GM12878 (cell line): ENCODE results near the gene NSD2. TPM values are rescaled to one million over a fixed set of nuclear protein-coding genes. Genes with fewer than 3 reads are reported as not detected.

ENCODE experiments used
- ATAC-seq: fragments of 200-7000 bp; cut with Tn5 transposase; 3 replicates; pipeline ENCODE4 v1.9.1; 2020; ENCODE audit warnings: mild to moderate bottlenecking, moderate library complexity
- BruUV-seq: library from RNA; stranded (reverse); fragments of 400-500 nt; replicated peaks from 2 replicates; lab custom pipeline; 2021; lab: Mats Ljungman, UMichigan
- CTCF ChIA-PET: fragments of 300-600 bp; sonication (Branson Sonifier 250); formaldehyde crosslinking; extraction: SDS; loops from one replicate; lab custom pipeline; 2021; ENCODE audit warnings: inconsistent platforms; lab: Yijun Ruan, JAX
- POLR2A ChIA-PET: fragments of 350-600 bp; formaldehyde crosslinking; extraction: SDS; loops from one replicate; lab custom pipeline; 2021; ENCODE audit warnings: inconsistent platforms; lab: Charles Lee
- RAD21 ChIA-PET: fragments of 300-600 bp; sonication (Branson Sonifier 250); formaldehyde crosslinking; loops from one replicate; lab custom pipeline; 2023; ENCODE audit warnings: antibody characterized with exemption; ENCODE audit not compliant: unreplicated experiment; lab: Charles Lee
- SMC1A ChIA-PET: fragments of 300-600 bp; sonication (Branson Sonifier 250); formaldehyde crosslinking; loops from one replicate; lab custom pipeline; 2023; ENCODE audit not compliant: unreplicated experiment, uncharacterized antibody; lab: Charles Lee
- DNase-seq: peaks from one replicate; pipeline ENCODE4 v3.0.0-alpha.2; 2011; ENCODE audit warnings: low read depth, low spot score
- FAIRE-seq: peaks from 3 replicates; lab custom pipeline; 2011; peaks lifted over from hg19 to GRCh38; lab: Jason Lieb, UNC
- H2AFZ ChIP-seq: 2 replicates; pipeline ENCODE4 v1.6.0; 2011; ENCODE audit warnings: low read depth, low read length, control low read depth; ENCODE audit not compliant: control insufficient read depth
- H3K27ac ChIP-seq: 2 replicates; pipeline ENCODE4 v1.5.1; 2011; ENCODE audit warnings: control low read depth; ENCODE audit not compliant: control insufficient read depth, insufficient read depth
- H3K27me3 ChIP-seq, 2 experiments: replicated peaks in 1 of 2; 2 replicates each; pipeline versions ENCODE4 v1.6.0 to v1.6.1; 2011; ENCODE audit warnings: low read length in 1 of 2; ENCODE audit not compliant: control insufficient read depth in 2 of 2, insufficient read depth in 2 of 2
- H3K36me3 ChIP-seq, 2 experiments: 2 replicates each; pipeline ENCODE4 v1.5.1; 2011; ENCODE audit warnings: low read length in 1 of 2; ENCODE audit not compliant: control insufficient read depth in 2 of 2, insufficient read depth in 2 of 2
- H3K4me1 ChIP-seq: 2 replicates; pipeline ENCODE4 v1.6.1; 2011; ENCODE audit warnings: mild to moderate bottlenecking, low read length, moderate library complexity, mixed read lengths; ENCODE audit not compliant: control insufficient read depth, insufficient read depth
- H3K4me2 ChIP-seq: 2 replicates; pipeline ENCODE4 v1.6.0; 2011; ENCODE audit warnings: control low read depth; ENCODE audit not compliant: control insufficient read depth, insufficient read depth
- H3K4me3 ChIP-seq: fragments of 200-600 bp; sonication (generic); 2 replicates; pipeline ENCODE4 v1.5.1; 2016
- H3K79me2 ChIP-seq: 2 replicates; pipeline ENCODE4 v1.6.0; 2011; ENCODE audit warnings: low read length; ENCODE audit not compliant: control insufficient read depth, insufficient read depth
- H3K9ac ChIP-seq: 2 replicates; pipeline ENCODE4 v1.8.0; 2011; ENCODE audit warnings: low read length, control low read depth, mixed read lengths; ENCODE audit not compliant: control insufficient read depth, insufficient read depth
- H3K9me3 ChIP-seq: replicated peaks from 3 replicates; pipeline ENCODE4 v1.5.1; 2011; ENCODE audit warnings: mild to moderate bottlenecking, low read length; ENCODE audit not compliant: control insufficient read depth, insufficient read depth
- H4K20me1 ChIP-seq: 2 replicates; pipeline ENCODE4 v1.6.0; 2011; ENCODE audit not compliant: control insufficient read depth, insufficient read depth
- ASH2L ChIP-seq: fragments of 300-600, 200-600 bp; sonication (generic); IDR thresholded peaks from 2 replicates; pipeline ENCODE4 v1.6.1; 2017; ENCODE audit warnings: low read depth, mild to moderate bottlenecking, borderline replicate concordance
- CHD1 ChIP-seq: IDR thresholded peaks from 2 replicates; pipeline ENCODE4 v1.6.1; 2012; ENCODE audit warnings: low read depth, low read length, improper control_type of control experiment
- ELK1 ChIP-seq: IDR thresholded peaks from 2 replicates; pipeline ENCODE4 v1.6.1; 2012; ENCODE audit warnings: low read depth, low read length, improper control_type of control experiment
- ESRRA ChIP-seq: IDR thresholded peaks from 2 replicates; pipeline ENCODE4 v1.6.1; 2012; ENCODE audit warnings: mild to moderate bottlenecking, low read length, improper control_type of control experiment
- HCFC1 ChIP-seq: fragments of 150-350 bp; IDR thresholded peaks from 2 replicates; pipeline ENCODE4 v1.6.1; 2014; ENCODE audit warnings: low read length
- KDM1A ChIP-seq: fragments of 200-600 bp; sonication (generic); IDR thresholded peaks from 2 replicates; pipeline ENCODE4 v1.6.1; 2016; ENCODE audit warnings: borderline replicate concordance
- NFYB ChIP-seq: IDR thresholded peaks from 2 replicates; pipeline ENCODE4 v1.6.1; 2011; ENCODE audit warnings: low read depth, mild to moderate bottlenecking, low read length, improper control_type of control experiment, moderate library complexity; ENCODE audit not compliant: insufficient read depth
- RELA ChIP-seq: fragments of 450-650 bp; IDR thresholded peaks from 2 replicates; pipeline ENCODE4 v1.8.0; 2014; ENCODE audit warnings: borderline replicate concordance; ENCODE audit not compliant: partially characterized antibody
- RUNX3 ChIP-seq: IDR thresholded peaks from 2 replicates; pipeline ENCODE4 v1.6.1; 2012; ENCODE audit warnings: low read length, inconsistent platforms
- SRF ChIP-seq, 2 experiments: IDR thresholded peaks; 2 replicates each; pipeline ENCODE4 v1.6.1; 2011; ENCODE audit warnings: low read depth in 2 of 2, low read length in 2 of 2, mild to moderate bottlenecking in 1 of 2, moderate library complexity in 1 of 2
- TCF7 ChIP-seq: IDR thresholded peaks from 2 replicates; pipeline ENCODE4 v1.6.1; 2014; ENCODE audit warnings: antibody characterized with exemption, borderline replicate concordance
- ZBTB40 ChIP-seq: fragments of 450-650 bp; IDR thresholded peaks from 2 replicates; pipeline ENCODE4 v1.6.1; 2016; ENCODE audit warnings: mild to moderate bottlenecking, moderate library complexity, borderline replicate concordance
- ZSCAN29 ChIP-seq: fragments of 450-650 bp; IDR thresholded peaks from 2 replicates; pipeline ENCODE4 v1.6.1; 2017; ENCODE audit warnings: mild to moderate bottlenecking, moderate library complexity
- WGBS: methylation state at CpG from one replicate; pipeline ENCODE4 v1.1.6; 2016; ENCODE audit warnings: low lambda C conversion rate; ENCODE audit not compliant: insufficient replicate concordance, insufficient coverage; ENCODE audit errors: missing lambda C conversion rate; 5-methylcytosine and 5-hydroxymethylcytosine counted together
- in situ Hi-C: fragments of 300-500 bp; cut with MboI; formaldehyde crosslinking; loops from 9 replicates; pipeline ENCODE4 v1.14.3; 2018; ENCODE audit warnings: mixed read lengths
- intact Hi-C: fragments of 100-400 bp; cut with micrococcal nuclease; formaldehyde crosslinking; loops from one replicate; pipeline ENCODE4 v1.14.2; 2022; ENCODE audit not compliant: unreplicated experiment
- polyA plus RNA-seq, 11 experiments: library from polyadenylated mRNA; depleted of rRNA in 4 of 11; unstranded in 6 of 11; stranded (reverse) in 5 of 11; fragments of >200 nt; fragmentation: Nextera tagmentation in 4 of 11; fragmentation: Illumina TruSeq in 1 of 11; extraction: Ambion mirVana in 4 of 11; extraction: Trizol in 1 of 11; gene quantifications; 1 replicate in 1 of 11; 2 replicates in 10 of 11; pipeline versions ENCODE4 v1.2.1 to v1.2.3, GENCODE V29; 2011 to 2016; ENCODE audit warnings: inconsistent platforms in 2 of 11, missing spikeins in 2 of 11, low read depth in 1 of 11
- total RNA-seq, 4 experiments: library from RNA; depleted of rRNA in 3 of 4; stranded (reverse); fragments of >200 nt in 3 of 4; fragmentation: Illumina TruSeq in 1 of 4; extraction: Trizol in 1 of 4; gene quantifications; 2 replicates each; pipeline versions ENCODE4 v1.2.1 to v1.2.3, GENCODE V29; 2013 to 2021
- TF ChIP-seq, protein P1 (sequence below): fragments of 450-650 bp; IDR thresholded peaks from 2 replicates; pipeline ENCODE4 v1.6.1; 2017; ENCODE audit warnings: antibody characterized with exemption, mild to moderate bottlenecking, moderate library complexity
- TF ChIP-seq, protein P2 (sequence below): fragments of 450-650 bp; IDR thresholded peaks from 2 replicates; pipeline ENCODE4 v1.6.1; 2016; ENCODE audit warnings: mild to moderate bottlenecking

NSD2 gene
- total and polyA plus RNA-seq, 10 of the 15 experiments (the other 5 are each of a cell fraction or from before 2014, with no cell fraction given): 8.6 to 139 (median 67.2) TPM

- Histone ChIP-seq H3K9me3 (no peaks in the 10 kb centered on the region), H3K4me1 (peaks cover 1% of the 10 kb centered on the region), H2AFZ (no peak overlapping the region), H3K79me2 (peaks cover 51% of the 10 kb centered on the region), H4K20me1 (peaks cover 7% of the 10 kb centered on the region; the same call in 1 of the 2 replicates), H3K4me2 (no peak overlapping the region), H3K27me3 (no peaks in the 10 kb centered on the region), H3K27ac (no peak overlapping the region), H3K9ac (no peak overlapping the region), H3K36me3 (peaks cover 26 to 34% of the 10 kb centered on the region in 2 experiments), H3K4me3 (no peak overlapping the region)
- ChIA-PET SMC1A (interaction anchor here (1.2 kb wide), 1 partner anchor 18 kb away, joined by 3 read pairs; no protein-coding TSS in a partner anchor), CTCF (no interaction called here), POLR2A (no interaction called here), RAD21 (no interaction called here)
- in situ Hi-C loops (no loop called here), intact Hi-C loops (no loop called here)
- ATAC-seq (no peak), FAIRE-seq (no peak), DNase-seq (no peak)
- BruUV-seq: no TSS peak
- 95% methylated on average over 3 of the region's 3 CpGs for WGBS
- TF ChIP-seq ZSCAN29 (no peak), NFYB (no peak), RUNX3 (no peak), ESRRA (no peak), RELA (no peak), ELK1 (no peak), TCF7 (no peak), ZBTB40 (no peak), CHD1 (no peak), HCFC1 (no peak), SRF (IDR thresholded peaks at IDR 0.05; ENCODE audit: low read depth in 2 of 2, low read length in 2 of 2) (no peak), ASH2L (no peak), KDM1A (no peak)
- TF ChIP-seq, protein P1, sequence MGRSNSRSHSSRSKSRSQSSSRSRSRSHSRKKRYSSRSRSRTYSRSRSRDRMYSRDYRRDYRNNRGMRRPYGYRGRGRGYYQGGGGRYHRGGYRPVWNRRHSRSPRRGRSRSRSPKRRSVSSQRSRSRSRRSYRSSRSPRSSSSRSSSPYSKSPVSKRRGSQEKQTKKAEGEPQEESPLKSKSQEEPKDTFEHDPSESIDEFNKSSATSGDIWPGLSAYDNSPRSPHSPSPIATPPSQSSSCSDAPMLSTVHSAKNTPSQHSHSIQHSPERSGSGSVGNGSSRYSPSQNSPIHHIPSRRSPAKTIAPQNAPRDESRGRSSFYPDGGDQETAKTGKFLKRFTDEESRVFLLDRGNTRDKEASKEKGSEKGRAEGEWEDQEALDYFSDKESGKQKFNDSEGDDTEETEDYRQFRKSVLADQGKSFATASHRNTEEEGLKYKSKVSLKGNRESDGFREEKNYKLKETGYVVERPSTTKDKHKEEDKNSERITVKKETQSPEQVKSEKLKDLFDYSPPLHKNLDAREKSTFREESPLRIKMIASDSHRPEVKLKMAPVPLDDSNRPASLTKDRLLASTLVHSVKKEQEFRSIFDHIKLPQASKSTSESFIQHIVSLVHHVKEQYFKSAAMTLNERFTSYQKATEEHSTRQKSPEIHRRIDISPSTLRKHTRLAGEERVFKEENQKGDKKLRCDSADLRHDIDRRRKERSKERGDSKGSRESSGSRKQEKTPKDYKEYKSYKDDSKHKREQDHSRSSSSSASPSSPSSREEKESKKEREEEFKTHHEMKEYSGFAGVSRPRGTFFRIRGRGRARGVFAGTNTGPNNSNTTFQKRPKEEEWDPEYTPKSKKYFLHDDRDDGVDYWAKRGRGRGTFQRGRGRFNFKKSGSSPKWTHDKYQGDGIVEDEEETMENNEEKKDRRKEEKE: no peak
- TF ChIP-seq, protein P2, sequence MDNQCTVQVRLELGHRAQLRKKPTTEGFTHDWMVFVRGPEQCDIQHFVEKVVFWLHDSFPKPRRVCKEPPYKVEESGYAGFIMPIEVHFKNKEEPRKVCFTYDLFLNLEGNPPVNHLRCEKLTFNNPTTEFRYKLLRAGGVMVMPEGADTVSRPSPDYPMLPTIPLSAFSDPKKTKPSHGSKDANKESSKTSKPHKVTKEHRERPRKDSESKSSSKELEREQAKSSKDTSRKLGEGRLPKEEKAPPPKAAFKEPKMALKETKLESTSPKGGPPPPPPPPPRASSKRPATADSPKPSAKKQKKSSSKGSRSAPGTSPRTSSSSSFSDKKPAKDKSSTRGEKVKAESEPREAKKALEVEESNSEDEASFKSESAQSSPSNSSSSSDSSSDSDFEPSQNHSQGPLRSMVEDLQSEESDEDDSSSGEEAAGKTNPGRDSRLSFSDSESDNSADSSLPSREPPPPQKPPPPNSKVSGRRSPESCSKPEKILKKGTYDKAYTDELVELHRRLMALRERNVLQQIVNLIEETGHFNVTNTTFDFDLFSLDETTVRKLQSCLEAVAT: no peak
These were observed 32.8 kb downstream of the NSD2 start for GRCh38 chr4:1904042-1904441.
